Measurements from ENCODE around the gene SEMA3C.

The SEMA3C gene

DNA sequence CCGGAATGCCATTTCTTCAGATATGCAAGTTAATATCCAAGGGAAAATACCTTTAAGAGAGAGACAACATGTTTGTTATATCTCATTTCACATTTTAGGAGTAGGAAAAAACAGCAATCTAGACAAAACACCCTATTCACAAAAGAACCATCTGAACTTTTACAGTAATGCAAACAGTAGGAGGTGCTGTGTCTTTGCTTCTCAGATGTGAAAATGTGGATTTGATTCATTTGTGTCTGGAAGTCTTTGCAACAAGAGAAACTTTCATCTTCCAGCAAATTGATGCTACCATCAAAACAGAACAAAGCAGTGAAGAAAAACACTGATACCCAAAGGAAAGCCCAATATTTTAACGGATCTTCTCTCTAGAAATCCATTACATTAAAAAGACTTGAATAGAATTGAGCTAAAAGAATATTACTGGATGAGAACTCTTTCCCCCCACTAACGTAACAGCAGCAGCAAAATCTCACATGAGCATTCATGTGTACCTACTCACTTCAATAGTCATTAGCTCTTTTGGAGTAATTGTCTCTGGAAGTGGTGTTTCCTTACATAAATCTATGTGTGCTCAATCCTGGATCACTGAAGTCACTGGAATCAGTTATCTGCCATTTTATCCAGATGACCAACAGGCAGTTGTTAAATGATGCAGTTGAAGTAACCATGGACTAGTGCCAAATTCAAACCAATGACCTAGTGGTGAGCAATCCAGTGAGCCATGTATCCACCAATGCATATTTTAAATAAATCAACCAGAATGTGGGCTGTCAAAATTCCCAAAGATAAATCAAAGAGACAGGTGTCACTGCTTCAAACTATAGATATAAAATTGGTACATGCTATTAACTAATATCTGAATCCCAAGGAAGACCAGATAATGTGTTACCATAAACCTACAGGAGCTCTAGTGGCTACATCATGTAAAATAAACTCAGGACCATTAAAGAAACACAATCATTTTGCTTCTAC lies 1.8 kb downstream of the SEMA3C start:
- DNase-seq (ENCODE audit: low read depth in 2 of 2), result peak; percentile 72 to 91

DNA sequence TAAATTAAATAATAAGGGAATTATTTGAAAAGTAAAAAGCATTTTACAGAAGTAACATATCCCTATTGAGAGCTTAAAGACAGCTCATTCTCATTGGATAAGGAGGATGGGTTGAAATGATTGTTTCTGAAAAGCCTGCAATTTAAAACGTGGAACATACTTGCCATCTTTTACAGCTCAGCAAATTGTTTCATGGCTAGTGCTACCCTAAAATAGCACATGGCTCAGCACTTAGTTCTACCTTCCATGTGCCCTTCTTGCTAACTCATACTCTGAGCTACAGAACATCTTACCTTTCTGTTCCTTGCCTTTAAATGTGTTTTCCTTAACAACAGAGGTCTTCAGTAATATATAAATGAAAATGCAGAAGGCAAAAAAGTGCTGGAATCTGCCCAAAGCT lies 8.6 kb downstream of the SEMA3C start:
- TF ChIP-seq, protein P1, sequence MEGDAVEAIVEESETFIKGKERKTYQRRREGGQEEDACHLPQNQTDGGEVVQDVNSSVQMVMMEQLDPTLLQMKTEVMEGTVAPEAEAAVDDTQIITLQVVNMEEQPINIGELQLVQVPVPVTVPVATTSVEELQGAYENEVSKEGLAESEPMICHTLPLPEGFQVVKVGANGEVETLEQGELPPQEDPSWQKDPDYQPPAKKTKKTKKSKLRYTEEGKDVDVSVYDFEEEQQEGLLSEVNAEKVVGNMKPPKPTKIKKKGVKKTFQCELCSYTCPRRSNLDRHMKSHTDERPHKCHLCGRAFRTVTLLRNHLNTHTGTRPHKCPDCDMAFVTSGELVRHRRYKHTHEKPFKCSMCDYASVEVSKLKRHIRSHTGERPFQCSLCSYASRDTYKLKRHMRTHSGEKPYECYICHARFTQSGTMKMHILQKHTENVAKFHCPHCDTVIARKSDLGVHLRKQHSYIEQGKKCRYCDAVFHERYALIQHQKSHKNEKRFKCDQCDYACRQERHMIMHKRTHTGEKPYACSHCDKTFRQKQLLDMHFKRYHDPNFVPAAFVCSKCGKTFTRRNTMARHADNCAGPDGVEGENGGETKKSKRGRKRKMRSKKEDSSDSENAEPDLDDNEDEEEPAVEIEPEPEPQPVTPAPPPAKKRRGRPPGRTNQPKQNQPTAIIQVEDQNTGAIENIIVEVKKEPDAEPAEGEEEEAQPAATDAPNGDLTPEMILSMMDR (IDR thresholded peaks at IDR 0.05; ENCODE audit: low read depth, low read length), result no peak
- no peak for DNase-seq (ENCODE audit: low read depth in 2 of 2)
- H3K4me3 ChIP-seq (replicated peaks in 1 of 2; ENCODE audit: low read depth in 2 of 2, low read length in 2 of 2), result no peak overlapping the region

More for the DNA sequence above, 1.8 kb downstream of the SEMA3C start:
- TF ChIP-seq, protein P1 (IDR thresholded peaks at IDR 0.05; ENCODE audit: low read depth, low read length), result peak; percentile 41
- H3K4me3 ChIP-seq (replicated peaks in 1 of 2; ENCODE audit: low read depth in 2 of 2, low read length in 2 of 2), result peak overlapping the region in 1 of 2 donors; percentile 64

DNA sequence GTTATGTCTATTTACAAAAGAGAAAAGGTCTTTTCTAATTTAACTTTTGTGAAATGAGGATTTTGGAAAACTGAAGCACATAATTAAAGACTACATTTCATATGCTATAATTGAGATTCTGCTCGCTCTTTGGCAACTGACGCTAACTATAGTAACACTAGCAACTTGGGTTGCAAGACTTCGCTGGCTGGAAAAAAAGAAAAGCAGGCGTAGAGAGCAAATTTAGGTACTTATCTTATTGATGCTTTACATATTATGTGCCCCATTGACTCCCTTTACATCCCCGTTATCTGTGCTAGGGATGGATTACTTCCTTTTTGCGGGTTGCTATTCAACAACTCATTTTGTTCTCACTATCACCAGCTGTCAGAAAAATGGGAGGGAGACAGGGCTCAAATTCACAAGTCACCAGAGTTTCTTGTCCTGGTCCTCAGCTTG lies 10.5 kb downstream of the SEMA3C start:
- TF ChIP-seq, protein P1 (IDR thresholded peaks at IDR 0.05; ENCODE audit: low read depth, low read length), result no peak
- DNase-seq (ENCODE audit: low read depth in 2 of 2), result no peak
- H3K4me3 ChIP-seq (replicated peaks in 1 of 2; ENCODE audit: low read depth in 2 of 2, low read length in 2 of 2), result no peak overlapping the region

DNA sequence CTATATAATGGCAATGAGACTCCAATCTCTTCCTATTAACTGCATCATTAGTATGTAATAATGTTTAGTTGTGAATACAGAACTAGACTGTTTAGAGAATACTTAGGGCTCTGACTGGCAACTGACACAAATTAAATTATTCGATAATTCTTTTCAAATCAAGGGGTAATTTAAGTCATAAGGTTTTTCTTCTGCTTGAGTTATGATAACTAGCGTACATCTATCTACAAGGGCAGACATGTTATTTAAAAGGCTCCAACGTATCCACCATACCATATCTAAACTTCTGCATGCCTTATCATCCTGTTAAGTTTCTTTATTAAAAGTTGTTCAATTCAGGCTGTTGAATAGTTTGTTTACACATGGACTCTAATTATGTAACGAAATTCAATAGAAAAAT lies 11.2 kb downstream of the SEMA3C start:
- no peak overlapping the region for H3K4me3 ChIP-seq (replicated peaks in 1 of 2; ENCODE audit: low read depth in 2 of 2, low read length in 2 of 2)
- TF ChIP-seq, protein P1 (IDR thresholded peaks at IDR 0.05; ENCODE audit: low read depth, low read length), result no peak
- no peak for DNase-seq (ENCODE audit: low read depth in 2 of 2)

DNA sequence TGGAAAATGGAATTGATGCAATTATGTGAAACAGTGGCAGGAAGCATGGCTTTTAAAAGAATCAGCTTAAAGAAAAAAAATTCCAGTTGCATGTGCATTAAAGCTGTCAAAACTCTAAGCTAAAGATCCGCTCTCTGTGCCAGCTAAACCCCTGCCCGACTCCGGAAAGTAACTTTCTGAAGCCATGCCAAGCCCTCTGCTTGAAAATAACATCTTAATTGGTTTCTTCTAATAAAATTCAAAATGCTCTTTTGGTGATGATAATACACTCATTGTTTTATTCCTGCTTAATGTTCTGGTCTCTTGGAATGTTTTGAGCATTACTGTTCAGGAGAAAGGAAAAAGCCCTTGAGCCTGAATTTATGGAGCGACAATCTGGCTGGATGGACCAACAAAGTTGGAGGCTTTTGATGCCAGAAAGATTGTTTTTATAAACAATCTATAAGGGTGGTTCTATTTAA lies 11.7 kb downstream of the SEMA3C start:
- TF ChIP-seq, protein P1 (IDR thresholded peaks at IDR 0.05; ENCODE audit: low read depth, low read length), result no peak
- no peak for DNase-seq (ENCODE audit: low read depth in 2 of 2)

DNA sequence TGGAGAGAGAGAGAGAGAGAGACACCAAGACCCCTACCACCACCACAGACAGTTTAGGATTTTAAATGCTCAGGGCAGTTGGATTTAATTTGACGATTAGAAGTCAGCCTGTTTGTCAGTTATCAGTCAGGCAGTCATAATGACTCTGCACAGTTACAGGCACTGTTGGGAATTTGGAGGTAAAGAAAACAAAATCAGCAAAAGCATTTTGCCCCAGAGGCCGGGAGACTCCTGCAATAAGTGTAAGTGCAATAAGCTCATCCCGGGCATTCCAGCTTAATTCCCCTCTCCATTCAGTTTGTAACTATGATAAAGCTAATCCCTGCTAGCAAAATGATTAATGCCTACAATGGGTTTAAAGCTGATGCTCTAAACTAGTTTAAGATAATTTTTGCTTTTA lies 13.5 kb downstream of the SEMA3C start:
- TF ChIP-seq, protein P1 (IDR thresholded peaks at IDR 0.05; ENCODE audit: low read depth, low read length), result no peak
- H3K4me3 ChIP-seq (replicated peaks in 1 of 2; ENCODE audit: low read depth in 2 of 2, low read length in 2 of 2), result no peak overlapping the region
- no peak for DNase-seq (ENCODE audit: low read depth in 2 of 2)

More for the DNA sequence above, 11.7 kb downstream of the SEMA3C start:
- no peak overlapping the region for H3K4me3 ChIP-seq (replicated peaks in 1 of 2; ENCODE audit: low read depth in 2 of 2, low read length in 2 of 2)
